G401.6 (cell line): Measurements from ENCODE around the gene IL1RAPL2.

Experiments used
- FAIRE-seq: peaks from 2 replicates; lab custom pipeline; 2012; peaks lifted over from hg19 to GRCh38; lab: Jason Lieb, UNC

Gene IL1RAPL2

GRCh38 chrX:105277132-105277531 is 711.1 kb downstream of the IL1RAPL2 start:
- no peak for FAIRE-seq

- FAIRE-seq = no peak
Measured at GRCh38 chrX:105282077-105282476, 716.1 kb downstream of the IL1RAPL2 start.

- FAIRE-seq = no peak
Measured at GRCh38 chrX:105297041-105297440, 731.0 kb downstream of the IL1RAPL2 start.

GRCh38 chrX:105299286-105299685 is 733.3 kb downstream of the IL1RAPL2 start:
- FAIRE-seq = no peak

- FAIRE-seq = no peak
Measured at GRCh38 chrX:105302246-105302645, 736.2 kb downstream of the IL1RAPL2 start.

- FAIRE-seq = no peak
Measured at GRCh38 chrX:105307762-105308161, 741.8 kb downstream of the IL1RAPL2 start.

- no peak for FAIRE-seq
Measured at GRCh38 chrX:105313596-105313995, 747.6 kb downstream of the IL1RAPL2 start.

GRCh38 chrX:105314458-105314857 is 748.5 kb downstream of the IL1RAPL2 start:
- no peak for FAIRE-seq

- no peak for FAIRE-seq
Measured at GRCh38 chrX:105315248-105315647, 749.2 kb downstream of the IL1RAPL2 start.

- FAIRE-seq = no peak
Measured at GRCh38 chrX:105317117-105317516, 751.1 kb downstream of the IL1RAPL2 start.

GRCh38 chrX:105323928-105324327 is 757.9 kb downstream of the IL1RAPL2 start:
- no peak for FAIRE-seq

GRCh38 chrX:105328773-105329172 is 762.8 kb downstream of the IL1RAPL2 start:
- no peak for FAIRE-seq

GRCh38 chrX:105331244-105331643 is 765.2 kb downstream of the IL1RAPL2 start:
- no peak for FAIRE-seq

GRCh38 chrX:105347373-105347772 is 781.4 kb downstream of the IL1RAPL2 start:
- FAIRE-seq = no peak

GRCh38 chrX:105349476-105349875 is 783.5 kb downstream of the IL1RAPL2 start:
- FAIRE-seq = no peak

- FAIRE-seq = no peak
Measured at GRCh38 chrX:105375816-105376215, 809.8 kb downstream of the IL1RAPL2 start.

- FAIRE-seq = no peak
Measured at GRCh38 chrX:105424729-105425128, 858.7 kb downstream of the IL1RAPL2 start.

- no peak for FAIRE-seq
Measured at GRCh38 chrX:105451401-105451800, 885.4 kb downstream of the IL1RAPL2 start.

- FAIRE-seq = no peak
Measured at GRCh38 chrX:105458846-105459245, 892.8 kb downstream of the IL1RAPL2 start.

GRCh38 chrX:105460376-105460775 is 894.4 kb downstream of the IL1RAPL2 start:
- FAIRE-seq = no peak

- no peak for FAIRE-seq
Measured at GRCh38 chrX:105461016-105461415, 895.0 kb downstream of the IL1RAPL2 start.

- no peak for FAIRE-seq
Measured at GRCh38 chrX:105462186-105462585, 896.2 kb downstream of the IL1RAPL2 start.

GRCh38 chrX:105463473-105463872 is 897.5 kb downstream of the IL1RAPL2 start:
- no peak for FAIRE-seq

GRCh38 chrX:105464618-105465017 is 898.6 kb downstream of the IL1RAPL2 start:
- no peak for FAIRE-seq

- no peak for FAIRE-seq
Measured at GRCh38 chrX:105468741-105469140, 902.7 kb downstream of the IL1RAPL2 start.
